K562 (cell line): ENCODE measurements around the gene COX6A2. TPM values are rescaled to one million over a fixed set of nuclear protein-coding genes. Genes with fewer than 3 reads are reported as not detected.

ENCODE experiments used
- ASH1L ChIP-seq: fragments of 450-650 bp; IDR thresholded peaks from 2 replicates; pipeline ENCODE4 v1.6.1; 2018; ENCODE audit warnings: borderline replicate concordance, mild to moderate bottlenecking, low read depth; ENCODE audit not compliant: partially characterized antibody
- BRD9 ChIP-seq: fragments of 450-650 bp; IDR thresholded peaks from 2 replicates; pipeline ENCODE4 v1.6.1; 2018; ENCODE audit warnings: low read depth; ENCODE audit not compliant: partially characterized antibody
- DPF2 ChIP-seq: fragments of 450-650 bp; IDR thresholded peaks from 2 replicates; pipeline ENCODE4 v1.6.1; 2016
- ESRRB ChIP-seq: fragments of 250-450 bp; sonication (Bioruptor Pico); IDR thresholded peaks from 2 replicates; pipeline ENCODE4 v1.5.0; 2020; ENCODE audit warnings: mild to moderate bottlenecking, moderate library complexity, borderline replicate concordance
- FOXA3 ChIP-seq, 2 experiments: fragments of 450-650 bp in 1 of 2; sonication (generic) in 1 of 2; formaldehyde crosslinking; IDR thresholded peaks in 1 of 2; conservative IDR thresholded peaks in 1 of 2; 2 replicates each; pipeline versions ENCODE4 v1.4.0 to v1.8.0; 2020 to 2022; ENCODE audit warnings: mild to moderate bottlenecking in 2 of 2, missing genetic modification reagents in 1 of 2
- FOXP4 ChIP-seq: sonication (generic); formaldehyde crosslinking; IDR thresholded peaks from 2 replicates; pipeline ENCODE4 v1.8.0; 2022; ENCODE audit warnings: mild to moderate bottlenecking, missing genetic modification reagents, borderline replicate concordance
- GATAD2B ChIP-seq: fragments of 450-650 bp; IDR thresholded peaks from 2 replicates; pipeline ENCODE4 v1.6.1; 2017; ENCODE audit warnings: mild to moderate bottlenecking, borderline replicate concordance
- HIVEP1 ChIP-seq: fragments of 250-450 bp; sonication (Bioruptor Pico); IDR thresholded peaks from 2 replicates; pipeline ENCODE4 v1.4.0; 2020; ENCODE audit warnings: mild to moderate bottlenecking
- HNRNPK ChIP-seq: fragments of 200-400 bp; formaldehyde crosslinking; IDR thresholded peaks from one replicate; pipeline ENCODE4 v1.6.1; 2018; ENCODE audit warnings: mild to moderate bottlenecking, low read depth, low read length; ENCODE audit not compliant: poor library complexity, severe bottlenecking
- L3MBTL2 ChIP-seq: fragments of 450-650 bp; IDR thresholded peaks from 2 replicates; pipeline ENCODE4 v1.6.1; 2016; ENCODE audit warnings: mild to moderate bottlenecking, moderate library complexity
- POLR2B ChIP-seq: fragments of 450-650 bp; IDR thresholded peaks from 2 replicates; pipeline ENCODE4 v1.6.1; 2018; ENCODE audit warnings: low read depth; ENCODE audit not compliant: partially characterized antibody
- PRDM10 ChIP-seq: fragments of 450-650 bp; IDR thresholded peaks from 2 replicates; pipeline ENCODE4 v1.6.1; 2018; ENCODE audit not compliant: partially characterized antibody
- SIX5 ChIP-seq, 2 experiments: IDR thresholded peaks; 2 replicates each; pipeline ENCODE4 v1.6.1; 2011; ENCODE audit warnings: low read length in 2 of 2, borderline replicate concordance in 1 of 2, low read depth in 1 of 2, mild to moderate bottlenecking in 1 of 2, moderate library complexity in 1 of 2; ENCODE audit not compliant: insufficient read depth in 1 of 2
- ZBTB33 ChIP-seq: sonication (generic); formaldehyde crosslinking; IDR thresholded peaks from 2 replicates; pipeline ENCODE4 v1.8.1; 2023; ENCODE audit warnings: mild to moderate bottlenecking, missing genetic modification reagents
- ZNF174 ChIP-seq: fragments of 250-450 bp; sonication (Bioruptor Pico); IDR thresholded peaks from 2 replicates; pipeline ENCODE4 v1.4.0; 2020; ENCODE audit warnings: mild to moderate bottlenecking
- ZNF217 ChIP-seq: sonication (generic); formaldehyde crosslinking; IDR thresholded peaks from 2 replicates; pipeline ENCODE4 v1.8.0; 2022; ENCODE audit warnings: mild to moderate bottlenecking, missing genetic modification reagents
- ZNF583 ChIP-seq: fragments of 250-450 bp; sonication (Bioruptor Pico); IDR thresholded peaks from 2 replicates; pipeline ENCODE4 v1.4.0; 2020
- ZNF584 ChIP-seq: fragments of 200-800 bp; sonication (Bioruptor generic); IDR thresholded peaks from 2 replicates; pipeline ENCODE4 v1.6.1; 2016; ENCODE audit warnings: low read depth, mild to moderate bottlenecking, missing genetic modification characterization, missing compliant biosample characterization
- polyA plus RNA-seq, 8 experiments: library from polyadenylated mRNA; depleted of rRNA in 4 of 8; stranded (reverse) in 5 of 8; unstranded in 3 of 8; fragments of >200 nt; fragmentation: Nextera tagmentation in 2 of 8; fragmentation: Illumina TruSeq in 1 of 8; extraction: Ambion mirVana in 2 of 8; extraction: Trizol in 1 of 8; gene quantifications; 2 replicates each; pipeline versions ENCODE4 v1.2.1 to v1.2.3, GENCODE V29; 2011 to 2014; ENCODE audit warnings: inconsistent platforms in 1 of 8, missing spikeins in 1 of 8
- total RNA-seq, 7 experiments: library from RNA; depleted of rRNA in 6 of 7; stranded (reverse); fragments of >200 nt in 6 of 7; fragmentation: Illumina TruSeq in 2 of 7; extraction: Trizol in 2 of 7; gene quantifications; 2 replicates each; pipeline versions ENCODE4 v1.2.1 to v1.2.3, GENCODE V29; 2011 to 2021; ENCODE audit warnings: low replicate concordance in 1 of 7

COX6A2 gene
- total and polyA plus RNA-seq, 9 of the 15 experiments (the other 6 are each of a cell fraction or from before 2014, with no cell fraction given) = not detected

- peak; percentile 80 for TF ChIP-seq PRDM10
- TF ChIP-seq DPF2 = no peak
- TF ChIP-seq ZNF217 = no peak
- TF ChIP-seq GATAD2B = peak; percentile 54; the same call in 1 of the 2 replicates
- no peak for TF ChIP-seq ESRRB (CRISPR knock-in tag)
- no peak for TF ChIP-seq FOXA3 (CRISPR knock-in tag; conservative IDR thresholded peaks at IDR 0.05 in 1 of 2, IDR thresholded peaks at IDR 0.05 in 1 of 2)
- no peak for TF ChIP-seq FOXP4 (CRISPR knock-in tag)
- TF ChIP-seq ZBTB33 (CRISPR knock-in tag) = no peak
- TF ChIP-seq POLR2B = peak; percentile 84
- no peak for TF ChIP-seq HNRNPK
- TF ChIP-seq BRD9 = no peak
- 0 out of 2 replicates have a peak, but pooled peaks have one; percentile 59 for TF ChIP-seq HIVEP1 (CRISPR knock-in tag)
- TF ChIP-seq L3MBTL2 = peak; percentile 98
- TF ChIP-seq SIX5 (IDR thresholded peaks at IDR 0.05; ENCODE audit: borderline replicate concordance in 1 of 2, insufficient read depth in 1 of 2, low read depth in 1 of 2, low read length in 2 of 2) = peak; percentile 79 to 80
- peak; percentile 75 for TF ChIP-seq ASH1L
- 0 out of 2 replicates have a peak, but pooled peaks have one; percentile 15 for TF ChIP-seq ZNF174 (CRISPR knock-in tag)
- TF ChIP-seq ZNF583 = peak; percentile 86
- TF ChIP-seq ZNF584 = no peak
Observed at GRCh38 chr16:31458844-31459686, 30.9 kb upstream of the COX6A2 start, which contains the start of gene ARMC5 (continued).
